Nephron (organoid): ENCODE results near the gene BCAR3.

ENCODE experiments used
- H3K27ac Mint-ChIP-seq, 3 experiments: 2 replicates each; pipeline ENCODE4 v1.8.0; 2020; ENCODE audit warnings: mixed read lengths in 3 of 3, mild to moderate bottlenecking in 2 of 3, moderate library complexity in 1 of 3
- H3K27me3 Mint-ChIP-seq: 2 replicates; pipeline ENCODE4 v1.8.0; 2021; ENCODE audit warnings: low read depth, mild to moderate bottlenecking, moderate library complexity, mixed read lengths
- H3K36me3 Mint-ChIP-seq: 2 replicates; pipeline ENCODE4 v1.8.0; 2020; ENCODE audit warnings: low read depth, mixed read lengths
- H3K4me1 Mint-ChIP-seq: 2 replicates; pipeline ENCODE4 v1.8.0; 2020; ENCODE audit warnings: mixed read lengths
- H3K4me3 Mint-ChIP-seq, 3 experiments: 2 replicates each; pipeline ENCODE4 v1.8.0; 2020; ENCODE audit warnings: mild to moderate bottlenecking in 3 of 3, mixed read lengths in 3 of 3, moderate library complexity in 2 of 3
- H3K9me3 Mint-ChIP-seq: 2 replicates; pipeline ENCODE4 v1.8.0; 2020; ENCODE audit warnings: mixed read lengths
- CTCF ChIP-seq, 3 experiments: fragments of 200-600 bp; sonication (generic); IDR thresholded peaks; one replicate each; pipeline ENCODE4 v1.5.0; 2021; ENCODE audit warnings: antibody characterized with exemption in 3 of 3; ENCODE audit not compliant: unreplicated experiment in 3 of 3

Gene BCAR3

GRCh38 chr1:93546162-93546863 lies 135.3 kb downstream of the BCAR3 start:
- TF ChIP-seq CTCF (IDR thresholded peaks at IDR 0.05; ENCODE audit: unreplicated experiment in 3 of 3), result no peak
- H3K9me3 Mint-ChIP-seq, result no peaks in the 10 kb centered on the region
- no peak overlapping the region for H3K4me3 Mint-ChIP-seq
- peaks cover 58% of the 10 kb centered on the region for H3K36me3 Mint-ChIP-seq
- no peaks in the 10 kb centered on the region for H3K27me3 Mint-ChIP-seq
- H3K4me1 Mint-ChIP-seq, result peaks cover 9% of the 10 kb centered on the region
- no peak overlapping the region for H3K27ac Mint-ChIP-seq

DNA sequence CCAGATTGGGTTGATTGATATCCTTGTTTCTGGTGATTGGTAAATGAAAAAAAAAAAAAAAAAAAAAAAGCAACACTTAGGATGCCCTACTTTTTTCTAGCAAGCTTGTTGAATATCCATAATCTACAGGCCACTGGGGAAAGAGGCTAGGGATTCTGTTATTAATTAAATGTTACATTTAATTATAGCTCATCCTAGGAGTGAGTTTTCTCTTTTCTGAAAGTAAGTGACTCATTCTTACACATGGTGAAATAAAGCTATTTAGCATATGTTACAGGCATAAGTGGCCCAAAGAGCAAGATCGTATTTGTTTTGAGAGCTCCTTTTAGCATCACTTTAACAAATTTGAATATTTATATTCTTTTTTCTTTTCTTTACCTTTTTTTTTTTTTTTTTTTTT lies 139.2 kb downstream of the BCAR3 start:
- H3K27me3 Mint-ChIP-seq, result no peaks in the 10 kb centered on the region
- no peak overlapping the region for H3K4me3 Mint-ChIP-seq
- no peak overlapping the region for H3K27ac Mint-ChIP-seq
- no peaks in the 10 kb centered on the region for H3K9me3 Mint-ChIP-seq
- H3K36me3 Mint-ChIP-seq, result peaks cover 51% of the 10 kb centered on the region
- no peak for TF ChIP-seq CTCF (IDR thresholded peaks at IDR 0.05; ENCODE audit: unreplicated experiment in 3 of 3)
- peaks cover 11% of the 10 kb centered on the region for H3K4me1 Mint-ChIP-seq

GRCh38 chr1:93541045-93541444 lies 140.6 kb downstream of the BCAR3 start:
- no peak for TF ChIP-seq CTCF (IDR thresholded peaks at IDR 0.05; ENCODE audit: unreplicated experiment in 3 of 3)
- H3K36me3 Mint-ChIP-seq, result peaks cover 48% of the 10 kb centered on the region
- H3K4me3 Mint-ChIP-seq, result no peak overlapping the region
- H3K4me1 Mint-ChIP-seq, result peaks cover 9% of the 10 kb centered on the region
- H3K9me3 Mint-ChIP-seq, result no peaks in the 10 kb centered on the region
- H3K27ac Mint-ChIP-seq, result no peak overlapping the region
- no peaks in the 10 kb centered on the region for H3K27me3 Mint-ChIP-seq

DNA sequence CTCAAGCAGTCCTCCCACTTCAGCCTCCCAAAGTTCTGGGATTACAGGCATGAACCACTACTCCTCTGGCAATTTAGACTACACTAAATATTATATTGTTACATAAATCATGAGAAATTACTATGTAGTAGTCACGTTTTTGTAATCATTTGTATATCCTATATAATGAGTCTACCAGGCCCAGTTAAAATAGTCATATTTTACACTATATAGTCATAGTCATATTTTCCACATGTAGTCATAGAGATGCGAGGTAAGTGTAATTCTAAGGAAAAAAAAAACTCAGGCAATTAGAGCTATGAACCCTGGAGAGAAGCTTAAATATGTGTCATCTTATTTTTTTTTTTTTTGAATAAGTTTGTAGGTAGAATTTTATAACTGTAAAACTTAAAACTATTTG lies 143.7 kb downstream of the BCAR3 start:
- no peak overlapping the region for H3K4me3 Mint-ChIP-seq
- no peaks in the 10 kb centered on the region for H3K27me3 Mint-ChIP-seq
- peaks cover 46% of the 10 kb centered on the region for H3K36me3 Mint-ChIP-seq
- H3K4me1 Mint-ChIP-seq, result peaks cover 7% of the 10 kb centered on the region
- no peak overlapping the region for H3K27ac Mint-ChIP-seq
- no peaks in the 10 kb centered on the region for H3K9me3 Mint-ChIP-seq
- no peak for TF ChIP-seq CTCF (IDR thresholded peaks at IDR 0.05; ENCODE audit: unreplicated experiment in 3 of 3)

DNA sequence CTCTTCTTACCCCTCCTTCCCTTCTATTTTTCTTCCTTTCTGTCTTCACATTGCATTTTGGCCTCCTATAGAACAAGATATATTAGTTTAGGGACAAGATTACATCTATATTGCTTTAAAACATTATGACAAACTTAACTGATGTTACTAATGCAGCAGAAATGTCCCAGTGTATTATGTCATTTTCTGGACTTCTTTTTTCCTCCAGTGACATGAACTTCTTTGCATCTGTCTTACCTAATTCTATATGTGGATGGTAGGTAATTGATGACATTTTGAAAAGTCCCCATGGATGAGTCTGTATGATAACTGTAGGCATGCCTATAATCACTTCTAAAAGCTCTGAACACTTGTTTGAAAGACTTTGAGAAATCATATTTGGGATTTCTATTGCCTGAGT lies 144.2 kb downstream of the BCAR3 start:
- Mint-ChIP-seq H3K4me1 (peaks cover 7% of the 10 kb centered on the region), H3K36me3 (peaks cover 51% of the 10 kb centered on the region), H3K27me3 (no peaks in the 10 kb centered on the region), H3K27ac (peak overlapping the region in 1 of 3 experiments; percentile 4), H3K9me3 (no peaks in the 10 kb centered on the region), H3K4me3 (no peak overlapping the region)
- no peak for TF ChIP-seq CTCF (IDR thresholded peaks at IDR 0.05; ENCODE audit: unreplicated experiment in 3 of 3)

GRCh38 chr1:93533677-93534076 lies 148.0 kb downstream of the BCAR3 start:
- Mint-ChIP-seq H3K27ac (no peak overlapping the region), H3K27me3 (no peaks in the 10 kb centered on the region), H3K4me1 (peaks cover 7% of the 10 kb centered on the region), H3K4me3 (no peak overlapping the region), H3K9me3 (no peaks in the 10 kb centered on the region), H3K36me3 (peaks cover 73% of the 10 kb centered on the region)
- no peak for TF ChIP-seq CTCF (IDR thresholded peaks at IDR 0.05; ENCODE audit: unreplicated experiment in 3 of 3)
